NCI-H2227 treated with DMSO at 0.1 percent for 48 hours (cell line): ENCODE results near the gene CACFD1.

Source experiments
- DNase-seq: peaks from one replicate; lab custom pipeline; 2025; lab: John Stamatoyannopoulos, UW

CACFD1 gene

DNA sequence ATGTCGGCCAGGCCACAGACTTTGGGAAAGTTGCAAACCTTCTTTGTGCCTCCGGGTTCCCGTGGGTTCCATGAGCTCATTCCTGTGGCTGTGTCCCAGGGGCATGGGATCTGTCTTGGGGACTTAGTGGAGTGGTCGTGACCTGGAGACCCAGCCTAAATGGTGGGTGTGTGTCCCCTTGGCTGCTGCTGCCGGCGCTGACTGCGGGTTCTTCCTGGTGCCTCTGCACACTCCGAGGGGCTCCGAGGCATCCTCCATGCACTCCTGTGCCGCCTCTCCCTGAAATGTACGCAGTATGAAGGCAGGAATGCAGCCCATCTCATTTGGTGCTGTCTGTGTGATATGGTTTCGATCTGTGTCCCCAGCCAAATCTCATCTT lies 40.1 kb downstream of the CACFD1 start:
- no peak for DNase-seq

DNA sequence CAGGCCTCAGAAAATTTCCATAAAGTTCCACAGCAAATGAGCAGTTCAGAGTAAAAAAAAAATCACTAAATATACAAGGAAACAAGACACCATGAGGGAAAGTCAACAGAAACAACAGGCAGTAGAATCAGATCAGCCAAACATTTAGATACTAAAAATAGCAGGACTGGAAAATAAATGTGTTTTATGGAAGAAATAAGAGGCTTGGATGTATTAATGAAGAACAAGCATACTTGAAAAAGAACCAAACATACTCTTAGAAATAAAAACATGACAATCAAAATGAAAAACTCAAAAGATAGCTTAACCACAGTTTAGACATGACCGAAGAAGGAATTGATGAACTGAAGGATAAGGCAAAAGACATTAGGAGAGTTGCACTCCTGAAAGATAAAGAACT lies 42.3 kb downstream of the CACFD1 start:
- no peak for DNase-seq

DNA sequence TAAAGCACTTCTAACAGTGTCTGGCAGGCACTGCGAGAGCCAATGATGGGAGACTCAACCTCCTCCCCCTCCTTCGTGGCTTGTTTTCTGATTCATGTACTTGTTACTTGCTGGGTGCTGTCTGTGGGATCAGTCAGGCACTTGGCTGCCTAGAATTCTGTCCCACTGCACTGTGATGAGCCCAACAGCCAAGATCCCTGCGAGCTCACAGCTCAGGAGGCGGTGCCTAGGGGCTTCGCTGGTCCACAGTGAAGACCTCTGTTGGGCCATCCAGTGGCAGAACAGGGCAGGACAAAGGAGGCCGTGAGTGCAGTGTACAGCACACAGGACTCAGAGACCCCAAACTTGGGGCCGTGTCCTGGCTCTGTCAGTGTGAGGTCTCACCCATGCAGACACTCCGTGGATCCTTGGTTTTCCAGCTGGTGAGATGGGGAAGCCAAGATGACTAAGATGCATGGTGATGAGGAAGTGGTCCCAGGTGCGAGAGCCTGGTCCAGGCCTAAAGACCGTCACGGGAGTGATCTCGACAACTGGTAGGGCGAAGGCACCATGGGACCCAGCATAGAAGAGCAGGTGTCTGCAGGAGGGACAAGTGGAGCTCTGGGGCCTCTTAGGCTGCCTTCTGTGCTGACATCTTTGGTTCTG lies 45.5 kb downstream of the CACFD1 start:
- DNase-seq = no peak

DNA sequence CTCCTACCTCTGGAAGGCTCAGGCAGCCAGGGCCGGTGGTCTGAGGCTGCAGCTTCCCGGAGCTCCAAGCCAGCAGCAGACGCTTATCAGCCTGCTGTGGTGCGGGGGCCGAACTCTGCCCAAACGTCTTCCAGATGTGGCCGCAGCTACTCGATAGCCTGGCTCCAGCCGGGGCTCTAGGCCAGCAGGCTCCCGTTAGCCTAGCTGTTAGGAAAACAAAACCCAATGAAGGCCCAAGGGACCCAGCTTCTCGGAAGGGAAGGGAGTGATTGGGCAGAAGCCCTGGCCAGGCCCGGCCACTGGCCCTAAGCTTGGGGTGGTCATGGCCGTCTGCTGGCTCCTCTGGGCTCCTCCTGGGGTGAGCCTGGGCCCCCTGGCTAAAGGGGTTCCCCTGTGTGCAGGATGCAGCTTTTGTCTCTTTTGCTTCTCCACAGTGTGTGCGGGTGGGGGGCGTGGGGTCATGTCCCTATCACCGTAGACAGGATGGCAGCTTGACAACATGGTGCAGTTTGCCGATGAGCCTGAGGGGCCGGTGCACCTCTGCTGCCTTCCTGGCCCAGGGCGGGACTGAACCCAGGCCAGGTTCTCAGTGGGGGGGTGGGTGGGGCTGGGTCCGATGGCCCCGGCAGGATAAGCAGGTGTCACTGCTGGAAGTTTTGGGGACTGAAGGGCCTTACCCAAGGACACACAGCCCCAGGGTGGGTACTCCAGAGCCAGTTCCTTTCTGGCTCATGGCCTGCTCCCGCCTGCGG lies 46.3 kb downstream of the CACFD1 start:
- DNase-seq = no peak

DNA sequence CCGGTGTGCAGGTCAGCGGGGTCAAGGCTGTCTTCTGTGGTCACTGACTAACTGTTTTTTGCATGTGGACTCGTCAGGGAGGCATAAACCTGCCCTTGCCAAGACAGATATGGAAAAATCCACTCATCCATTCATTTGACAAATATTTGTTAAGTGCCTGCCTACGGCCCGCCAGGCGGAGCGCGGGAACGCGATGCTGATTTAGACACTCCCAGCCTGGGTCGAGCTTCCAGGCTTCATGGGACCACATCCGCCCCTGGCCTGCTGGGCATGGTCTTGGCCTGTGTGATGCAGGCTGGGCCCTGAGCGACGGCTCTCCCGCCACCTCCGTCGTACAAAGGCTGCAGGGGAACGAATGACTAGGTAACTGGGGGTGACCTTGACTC lies 46.9 kb downstream of the CACFD1 start:
- DNase-seq = no peak

DNA sequence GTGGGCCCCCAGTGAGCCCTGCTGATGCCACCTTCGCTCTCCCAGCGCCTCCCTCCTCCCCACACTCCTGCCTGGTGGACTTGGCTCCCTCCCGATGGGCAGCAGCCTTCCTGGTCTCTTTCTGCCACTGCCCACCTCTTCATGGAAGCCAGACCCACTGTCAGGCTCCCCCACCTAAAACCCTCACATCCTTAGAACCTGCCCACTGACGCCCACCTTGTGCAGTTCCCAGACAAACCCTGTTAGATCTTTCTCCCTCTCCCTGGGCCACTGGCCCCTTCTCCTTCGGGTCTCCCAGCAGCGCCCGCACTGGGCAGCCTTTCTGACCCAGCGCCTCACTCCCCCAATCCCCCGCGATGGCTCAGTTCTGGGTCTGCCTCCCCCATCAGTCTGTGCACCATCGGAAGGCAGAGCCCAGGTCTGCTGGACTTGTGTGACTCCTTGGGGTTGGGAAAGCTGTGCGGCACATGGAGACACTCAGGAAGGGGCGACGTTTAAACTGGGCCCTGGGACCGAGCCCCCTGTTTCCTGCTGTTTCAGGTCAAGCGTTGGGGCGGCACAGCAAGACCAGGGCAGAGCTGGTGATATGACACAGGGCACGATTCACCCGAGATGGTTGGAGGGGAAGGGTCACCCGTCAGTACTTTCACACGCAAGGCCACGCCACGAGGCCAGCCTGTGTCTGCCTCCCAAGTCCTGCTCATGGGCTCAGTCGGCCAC lies 47.6 kb downstream of the CACFD1 start:
- no peak for DNase-seq

DNA sequence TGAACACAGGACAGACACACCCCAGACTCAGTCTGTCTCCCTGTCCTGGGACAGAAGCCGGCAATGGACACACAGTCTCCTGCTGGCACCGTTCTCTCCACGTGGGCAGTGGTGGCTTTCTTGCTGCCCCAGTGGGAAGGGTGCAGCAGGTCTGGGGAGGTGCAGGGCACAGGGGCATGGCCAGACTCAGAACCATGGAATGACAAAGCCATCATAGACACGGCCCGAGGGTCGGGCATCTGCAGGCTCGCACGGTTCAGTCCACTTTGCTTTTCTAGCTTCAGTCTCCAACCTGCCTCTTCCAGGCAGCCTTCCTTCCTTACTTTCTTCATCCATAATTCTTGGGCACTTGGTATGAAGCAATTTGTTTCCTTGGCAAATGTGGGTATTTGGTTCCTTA lies 48.3 kb downstream of the CACFD1 start:
- no peak for DNase-seq

DNA sequence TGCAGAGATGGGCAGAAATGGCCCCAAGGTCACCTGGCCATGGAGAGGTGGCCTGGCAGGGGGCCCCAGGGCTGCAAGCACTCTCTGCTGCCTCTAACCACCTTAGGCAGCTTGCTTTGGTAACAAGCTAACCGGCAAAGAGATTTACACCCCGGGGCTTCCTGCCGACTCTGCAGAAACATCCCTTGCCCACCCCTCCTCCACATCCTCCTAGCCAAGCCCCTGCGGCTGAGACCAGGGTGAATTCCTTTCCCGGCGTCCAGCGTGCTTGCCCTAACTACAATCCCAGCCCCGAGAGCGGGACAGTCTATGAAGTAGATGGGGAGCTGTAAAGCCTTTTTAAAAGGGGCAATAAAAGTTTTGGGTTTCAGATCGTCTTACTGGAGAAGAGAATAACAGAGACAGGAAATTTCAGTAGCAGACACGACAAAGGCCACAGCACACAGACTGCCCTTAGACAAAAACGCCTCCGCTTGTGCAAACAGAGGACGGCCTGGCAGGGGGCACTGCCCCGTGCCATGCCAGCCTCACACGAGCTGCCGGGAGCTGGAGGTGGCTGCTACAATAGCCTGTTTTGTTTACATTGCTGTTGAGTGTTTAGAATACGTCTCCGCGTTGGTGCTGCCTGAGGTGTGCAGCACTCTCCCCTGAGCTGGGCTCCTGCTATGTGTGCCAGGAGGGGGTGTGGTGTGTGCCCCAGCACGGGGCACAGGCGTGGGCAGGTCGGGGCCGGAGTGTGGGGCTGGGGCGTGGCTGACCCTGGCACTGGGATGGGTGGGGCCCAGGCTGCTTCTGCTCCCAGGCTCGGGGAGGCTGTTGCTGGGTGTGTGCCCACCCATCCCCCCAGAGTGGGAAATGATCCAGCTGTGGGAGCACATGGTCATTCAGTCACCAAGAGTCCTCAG lies 49.7 kb downstream of the CACFD1 start:
- no peak for DNase-seq

DNA sequence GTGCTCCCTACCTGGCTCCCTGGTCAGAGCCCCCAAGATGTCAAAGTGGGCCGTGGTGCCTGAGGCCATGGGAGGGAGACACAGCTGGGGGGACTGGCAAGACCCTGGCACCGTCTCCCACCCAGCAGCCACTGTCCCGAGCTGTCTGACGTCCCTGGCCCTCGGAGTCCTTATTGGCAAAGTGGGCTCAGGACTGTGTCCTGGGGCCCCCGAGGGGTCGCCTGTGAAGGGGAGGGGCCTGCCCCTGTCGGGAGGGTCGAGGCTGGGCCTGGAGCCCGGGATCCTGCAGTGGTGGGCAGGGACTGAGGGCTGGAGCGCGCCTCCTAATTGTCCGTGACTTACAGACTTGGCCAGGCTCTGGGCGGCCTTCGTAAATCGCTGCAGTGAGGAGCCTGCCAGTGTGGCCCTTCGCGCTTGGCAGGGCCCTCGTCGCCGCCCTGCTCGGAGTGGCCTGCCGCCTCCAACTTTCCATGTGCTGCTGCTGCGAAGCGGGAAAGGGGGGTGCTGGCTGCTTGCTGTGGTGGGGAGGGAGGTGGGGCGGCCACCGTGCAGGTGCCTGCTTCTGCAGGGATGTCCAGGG lies 51.2 kb downstream of the CACFD1 start:
- DNase-seq = no peak

DNA sequence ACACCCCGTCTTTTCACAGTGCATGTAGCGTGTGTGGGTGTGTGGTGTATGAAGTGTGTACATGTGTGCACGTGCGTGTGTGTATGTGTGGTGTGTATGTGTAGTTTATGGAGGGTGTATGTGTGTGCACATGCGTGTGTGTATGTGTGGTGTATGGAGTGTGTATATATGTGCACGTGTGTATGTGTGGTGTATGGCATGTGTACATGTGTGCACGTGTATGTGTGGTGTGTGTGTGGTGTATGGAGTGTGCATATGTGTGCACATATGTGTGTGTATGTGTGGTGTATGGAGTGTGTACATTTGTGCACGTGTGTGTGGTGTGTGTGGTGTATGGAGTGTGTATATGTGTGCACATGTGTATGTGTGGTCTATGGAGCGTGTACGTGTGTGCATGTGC lies 51.8 kb downstream of the CACFD1 start:
- DNase-seq = no peak

DNA sequence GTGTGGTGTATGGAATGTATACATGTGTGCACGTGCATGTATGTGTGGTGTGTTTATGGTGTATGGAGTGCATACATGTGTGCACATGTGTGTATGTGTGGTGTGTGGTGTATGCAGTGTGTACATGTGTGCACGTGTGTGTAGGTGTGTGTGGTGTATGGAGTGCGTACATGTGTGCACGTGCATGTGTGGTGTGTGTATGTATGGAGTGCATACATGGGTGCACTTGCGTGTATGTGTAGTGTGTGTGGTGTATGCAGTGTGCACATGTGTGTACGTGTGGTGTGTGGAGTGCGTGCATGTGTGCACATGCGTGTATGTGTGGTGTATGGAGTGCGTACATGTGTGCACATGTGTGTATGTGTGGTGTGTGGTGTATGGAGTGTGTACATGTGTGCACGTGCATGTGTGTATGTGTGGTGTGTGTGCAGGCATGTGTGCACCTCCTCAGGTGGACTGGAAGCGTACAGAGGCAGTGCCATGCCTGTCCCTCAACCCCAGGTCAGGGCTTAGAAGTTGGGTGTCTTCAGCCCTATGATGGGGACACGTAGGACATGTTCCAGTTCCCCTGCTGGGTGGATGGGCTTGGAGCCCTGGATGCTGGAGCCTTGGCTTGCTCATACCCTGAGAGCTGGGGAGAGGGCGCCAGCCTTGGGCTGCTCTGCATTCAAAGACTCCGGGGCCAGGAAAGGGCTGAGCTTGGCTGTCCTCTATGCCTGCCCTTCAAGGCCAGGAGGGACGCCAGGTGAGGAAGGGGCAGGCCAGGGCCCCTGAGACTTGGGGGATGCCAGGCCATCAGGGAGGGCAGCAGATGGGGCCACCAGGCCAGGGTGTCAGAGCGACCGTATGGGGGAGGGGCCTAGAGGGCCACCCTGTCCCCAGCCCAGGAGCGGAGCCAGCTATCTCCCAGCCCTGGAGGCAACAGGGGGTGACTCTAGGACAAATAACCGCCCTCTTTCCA lies 52.8 kb downstream of the CACFD1 start:
- no peak for DNase-seq

DNA sequence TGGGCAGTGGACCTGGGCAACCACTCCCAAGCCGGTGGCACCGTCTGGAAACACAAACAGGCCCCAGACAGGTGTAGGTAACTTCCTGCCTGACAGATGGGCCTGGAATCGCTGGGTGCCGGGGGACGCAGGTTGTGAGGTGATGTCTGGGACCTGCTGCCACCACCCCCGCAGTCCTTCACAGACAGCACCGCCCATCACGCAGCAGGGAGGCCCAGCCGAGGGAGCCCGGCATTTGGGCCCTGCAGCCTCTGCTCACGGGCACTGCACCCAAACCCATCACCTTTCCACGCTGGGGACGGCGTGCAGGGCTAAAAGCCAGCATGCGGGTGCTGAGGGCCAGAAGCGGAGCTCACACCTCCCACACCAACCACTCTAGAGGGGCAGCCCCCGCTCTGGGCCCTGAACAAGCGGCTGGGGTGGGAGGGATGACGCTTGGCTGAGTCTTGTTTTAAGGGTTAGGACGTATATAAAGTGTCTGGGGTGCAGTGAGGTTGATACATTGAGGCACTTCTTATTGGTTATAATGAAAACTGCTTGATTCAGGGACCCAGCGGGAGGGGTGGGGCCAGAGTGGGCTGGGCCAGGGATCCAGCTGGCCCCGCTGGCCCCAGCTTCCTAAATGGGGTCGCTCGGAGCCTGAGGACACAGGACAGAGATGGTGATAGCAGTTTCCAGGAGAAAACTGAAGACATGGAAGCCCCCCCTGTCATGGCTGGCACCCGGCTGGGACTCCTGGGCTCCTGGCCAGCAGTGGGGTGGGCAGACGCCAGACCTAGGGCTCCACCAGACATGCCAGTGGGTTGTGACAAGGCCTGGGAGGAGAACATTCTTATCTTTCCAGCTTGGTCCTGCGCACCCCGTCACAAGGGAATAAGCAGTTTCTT lies 53.7 kb downstream of the CACFD1 start:
- no peak for DNase-seq

DNA sequence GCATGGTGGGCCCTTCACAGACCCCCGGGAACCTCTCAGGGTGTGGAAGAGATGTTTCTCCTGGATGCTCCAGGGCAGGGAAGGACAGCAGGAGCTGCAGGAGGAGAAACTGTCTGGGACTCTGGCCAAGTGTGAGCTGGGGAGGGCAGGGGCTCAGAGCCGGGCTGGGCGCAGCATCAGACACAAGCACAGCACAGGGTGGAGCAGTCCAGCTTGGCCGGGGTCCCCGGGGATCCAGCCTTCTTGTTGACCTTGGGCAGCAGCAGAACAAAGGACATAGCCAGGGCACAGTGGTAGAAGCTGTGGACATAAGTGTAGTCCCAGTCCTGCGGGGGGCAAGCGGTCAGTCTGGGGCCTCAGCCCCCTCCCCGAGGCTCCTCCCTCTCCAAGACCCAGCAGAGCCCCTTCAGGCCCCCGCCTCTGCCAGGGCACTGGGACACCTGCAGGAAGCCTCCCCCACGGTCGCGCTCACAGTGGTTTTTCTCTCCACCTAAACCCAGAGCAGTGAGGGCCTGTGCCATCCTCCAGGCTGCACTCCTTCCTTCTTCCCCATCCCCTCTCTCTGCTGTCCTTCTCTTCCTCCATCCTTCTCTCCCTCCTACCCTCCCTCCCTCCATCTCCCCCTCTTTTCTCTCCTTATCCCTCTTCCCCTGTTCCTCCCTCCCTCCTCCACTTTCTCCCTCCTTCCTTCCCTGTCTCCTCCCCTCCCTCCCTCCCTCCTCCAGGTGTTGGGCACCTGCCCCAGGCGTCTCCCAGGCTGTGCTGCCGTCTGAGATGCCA lies 54.9 kb downstream of the CACFD1 start:
- no peak for DNase-seq

DNA sequence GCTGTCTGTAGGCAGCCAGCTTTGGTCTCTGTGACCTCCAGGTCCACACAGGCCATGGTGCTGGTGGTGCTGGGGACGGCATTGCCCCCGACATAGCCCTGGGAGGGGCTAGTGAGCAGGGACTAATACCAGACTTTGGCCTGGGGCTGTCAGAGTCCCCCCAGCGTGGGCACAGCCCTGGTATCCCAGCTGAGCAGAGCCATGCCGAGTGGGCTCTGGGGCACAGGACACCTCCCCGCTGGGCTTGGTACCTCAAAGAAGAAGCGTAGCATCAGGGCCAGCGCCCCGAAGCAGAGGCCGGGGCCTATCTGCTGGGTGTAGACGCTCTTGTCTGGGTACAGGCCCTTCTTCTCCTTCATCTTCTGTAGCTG lies 55.4 kb downstream of the CACFD1 start:
- DNase-seq = no peak

DNA sequence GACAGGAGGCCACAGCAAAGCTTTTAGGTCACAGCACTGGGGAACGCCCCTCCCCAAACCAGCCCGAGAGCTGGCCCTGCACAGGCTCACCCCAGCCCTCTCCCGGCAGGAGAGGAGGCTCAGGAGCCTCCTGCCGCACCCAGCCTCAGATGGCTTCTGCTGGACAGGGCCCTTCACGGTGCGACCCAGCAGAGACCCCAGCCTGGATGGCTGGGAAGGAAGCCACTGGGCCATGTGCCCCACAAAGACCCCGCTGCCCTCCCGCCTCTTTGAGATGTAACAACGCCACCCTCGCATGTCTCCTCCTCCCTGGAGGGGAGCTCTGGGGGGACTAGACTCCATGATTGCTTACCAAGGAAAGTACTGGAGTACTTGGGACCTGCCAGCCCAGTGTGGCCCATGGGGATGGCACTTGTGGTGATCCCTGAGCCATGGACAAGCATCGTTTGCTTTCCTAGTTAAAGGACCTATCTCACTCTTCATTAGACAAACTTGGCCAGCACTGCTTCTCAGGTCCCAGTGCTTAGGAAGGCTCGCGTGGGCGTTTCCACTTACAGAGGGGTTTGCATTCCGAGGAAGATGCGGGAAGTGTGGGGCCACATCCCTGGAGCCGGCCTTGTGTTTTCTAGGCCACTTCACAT lies 56.0 kb downstream of the CACFD1 start:
- no peak for DNase-seq

DNA sequence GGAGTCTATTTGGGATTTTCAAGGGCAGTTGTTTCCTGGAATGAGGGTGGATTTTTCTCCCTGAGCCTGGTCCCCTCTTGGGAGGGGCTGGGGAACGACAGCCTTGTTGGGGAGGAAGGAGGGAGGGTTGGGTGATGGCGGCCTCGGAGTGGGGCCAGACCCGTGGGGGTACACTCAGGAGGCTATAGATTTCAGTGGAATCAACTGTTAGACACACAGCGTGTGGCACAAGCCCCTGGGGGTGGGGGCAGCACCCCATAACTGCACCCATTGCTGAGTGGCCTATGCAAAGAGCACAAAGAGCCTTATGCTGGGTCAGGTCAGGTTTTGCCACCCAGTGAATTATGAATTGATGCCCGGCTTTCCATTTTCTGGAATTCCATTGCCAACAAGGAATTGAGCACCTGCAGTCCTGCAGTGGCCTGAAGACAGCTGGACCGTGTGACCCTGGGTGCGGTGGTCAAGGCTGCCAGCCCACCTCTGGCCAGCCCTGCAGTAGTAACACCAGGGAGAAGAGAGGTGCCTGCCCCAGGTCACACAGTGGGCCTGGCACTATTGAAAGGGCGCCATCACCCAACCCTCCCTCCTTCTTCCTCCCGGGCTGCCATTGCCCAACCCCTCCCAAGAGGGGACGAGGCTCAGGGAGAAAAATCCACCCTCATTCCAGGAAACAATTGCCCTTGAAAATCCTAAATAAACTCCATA lies 56.6 kb downstream of the CACFD1 start:
- no peak for DNase-seq

DNA sequence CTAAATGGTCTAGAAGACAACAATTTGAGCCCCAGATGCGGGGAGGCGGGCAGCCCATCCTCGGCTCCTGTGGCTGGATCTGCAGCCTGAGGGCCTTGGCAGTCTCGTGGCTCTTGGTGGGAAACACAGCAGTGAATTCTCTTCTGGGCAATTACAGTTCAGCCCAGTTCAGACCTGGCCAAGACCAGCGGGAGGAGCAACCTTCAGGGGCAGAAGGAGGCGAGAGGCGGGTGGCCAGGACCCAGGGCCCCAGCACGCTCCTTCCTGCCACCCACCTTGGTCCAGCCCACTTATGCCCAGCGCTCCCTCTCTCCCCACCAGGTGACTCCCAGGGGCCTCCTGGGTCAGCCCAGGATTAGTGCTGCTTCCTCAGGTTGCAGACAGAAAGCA lies 57.2 kb downstream of the CACFD1 start:
- DNase-seq = no peak

DNA sequence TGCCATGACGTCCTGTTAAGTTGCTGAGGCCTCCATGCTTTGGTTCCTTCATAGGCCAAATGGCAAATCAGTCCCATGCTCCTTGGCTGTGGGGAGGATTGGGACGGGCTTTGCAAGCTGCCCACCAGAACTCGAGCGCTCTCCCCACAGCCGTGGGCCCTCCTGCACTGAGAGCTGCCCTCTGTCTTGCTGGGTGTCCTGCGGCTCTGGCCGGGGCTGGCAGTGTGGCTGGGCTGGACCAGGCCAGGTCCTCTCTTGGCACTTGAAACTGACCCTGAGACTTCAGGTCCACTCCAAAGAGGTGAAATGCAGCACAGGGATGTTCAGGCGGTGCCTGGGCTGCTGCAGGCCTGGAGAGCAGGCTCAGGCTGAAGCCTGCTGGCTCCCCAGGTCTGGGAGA lies 57.9 kb downstream of the CACFD1 start:
- no peak for DNase-seq
